Measurements from ENCODE around the gene RABGEF1.
"Not testable (repeated sequence)": the region's sequence is repeated elsewhere in the genome, so short reads cannot be mapped to it uniquely, and the experiment has no call there.

The RABGEF1 gene

DNA sequence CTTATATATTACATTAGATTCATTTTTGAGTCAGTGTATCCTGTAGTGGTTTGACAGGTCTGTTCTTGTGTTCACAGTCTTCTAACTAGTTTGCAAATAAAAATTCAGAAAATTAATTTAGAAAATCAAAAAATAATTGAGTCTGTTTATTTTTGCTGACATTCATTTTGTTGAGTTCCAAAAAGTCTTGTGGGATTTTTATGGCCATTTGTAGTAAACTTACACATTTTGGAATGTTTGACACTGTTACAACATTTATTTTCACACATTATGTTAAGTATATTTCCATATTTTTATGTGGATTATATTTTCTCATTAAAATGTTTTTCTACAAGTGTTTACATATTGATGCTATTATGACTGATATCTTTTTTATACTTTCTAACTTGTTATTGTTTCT lies 16.4 kb downstream of the RABGEF1 start:
- Histone ChIP-seq H3K9me3 (ENCODE audit: insufficient read depth, low read length) (no peaks in the 10 kb centered on the region), H3K27me3 (ENCODE audit: insufficient read depth, insufficient read length) (no peaks in the 10 kb centered on the region), H3K4me1 (ENCODE audit: insufficient read depth, insufficient read length) (no peaks in the 10 kb centered on the region), H3K4me3 (ENCODE audit: insufficient read length, low read depth) (no peak overlapping the region), H3K9ac (ENCODE audit: insufficient read length, low read depth) (no peak overlapping the region), H3K36me3 (ENCODE audit: insufficient read depth, insufficient read length, low read length) (peaks cover 11% of the 10 kb centered on the region)
- no peak for TF ChIP-seq ZNF274 (IDR thresholded peaks at IDR 0.05; ENCODE audit: low read depth, low read length)
- no peak for TF ChIP-seq SUZ12 (IDR thresholded peaks at IDR 0.05; ENCODE audit: extremely low read depth, insufficient read depth, insufficient read length)
- no peak for TF ChIP-seq YY1 (IDR thresholded peaks at IDR 0.05; ENCODE audit: insufficient read depth, insufficient read length)
- no peak for DNase-seq (ENCODE audit: low read depth, low spot score)

GRCh38 chr7:66757939-66758338 lies 17.4 kb downstream of the RABGEF1 start:
- Histone ChIP-seq H3K4me1 (ENCODE audit: insufficient read depth, insufficient read length) (no peaks in the 10 kb centered on the region), H3K4me3 (ENCODE audit: insufficient read length, low read depth) (no peak overlapping the region), H3K9ac (ENCODE audit: insufficient read length, low read depth) (no peak overlapping the region), H3K27me3 (ENCODE audit: insufficient read depth, insufficient read length) (no peaks in the 10 kb centered on the region), H3K9me3 (ENCODE audit: insufficient read depth, low read length) (peaks cover under 1% of the 10 kb centered on the region; the same call in 1 of the 2 replicates), H3K36me3 (ENCODE audit: insufficient read depth, insufficient read length, low read length) (peaks cover 11% of the 10 kb centered on the region)
- TF ChIP-seq SUZ12 (IDR thresholded peaks at IDR 0.05; ENCODE audit: extremely low read depth, insufficient read depth, insufficient read length) = no peak
- TF ChIP-seq YY1 (IDR thresholded peaks at IDR 0.05; ENCODE audit: insufficient read depth, insufficient read length) = no peak
- no peak for TF ChIP-seq ZNF274 (IDR thresholded peaks at IDR 0.05; ENCODE audit: low read depth, low read length)
- DNase-seq (ENCODE audit: low read depth, low spot score) = no peak

- Histone ChIP-seq H3K9me3 (ENCODE audit: insufficient read depth, low read length) (peaks cover 9% of the 10 kb centered on the region), H3K4me1 (ENCODE audit: insufficient read depth, insufficient read length) (no peaks in the 10 kb centered on the region), H3K4me3 (ENCODE audit: insufficient read length, low read depth) (no peak overlapping the region), H3K27me3 (ENCODE audit: insufficient read depth, insufficient read length) (no peaks in the 10 kb centered on the region), H3K9ac (ENCODE audit: insufficient read length, low read depth) (no peak overlapping the region), H3K36me3 (ENCODE audit: insufficient read depth, insufficient read length, low read length) (peaks cover 11% of the 10 kb centered on the region)
- DNase-seq (ENCODE audit: low read depth, low spot score) = no peak
- TF ChIP-seq SUZ12 (IDR thresholded peaks at IDR 0.05; ENCODE audit: extremely low read depth, insufficient read depth, insufficient read length) (no peak), YY1 (IDR thresholded peaks at IDR 0.05; ENCODE audit: insufficient read depth, insufficient read length) (no peak), ZNF274 (IDR thresholded peaks at IDR 0.05; ENCODE audit: low read depth, low read length) (no peak)
These were observed 18.6 kb downstream of the RABGEF1 start for GRCh38 chr7:66758950-66759628.

DNA sequence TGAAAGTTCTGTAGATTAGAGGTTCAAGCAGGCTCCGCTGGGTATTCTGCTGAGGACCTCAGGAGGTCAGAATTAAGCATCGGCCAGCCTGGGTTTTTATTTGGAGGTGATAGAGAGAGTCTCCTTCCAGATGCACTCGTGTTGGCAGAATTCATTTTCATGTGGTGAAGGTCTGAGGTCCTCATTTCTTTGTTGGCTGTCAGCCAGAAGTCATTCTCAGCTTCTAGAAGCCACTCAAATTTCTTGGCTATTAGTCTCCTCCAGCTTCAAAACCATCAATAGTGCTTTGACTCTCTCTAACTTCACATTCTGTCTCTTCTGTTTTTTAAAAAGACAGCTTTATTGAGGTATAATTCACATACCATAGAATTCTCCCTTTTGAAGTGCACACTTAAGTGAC lies 22.6 kb downstream of the RABGEF1 start:
- not testable (repeated sequence) for H3K27me3 ChIP-seq (ENCODE audit: insufficient read depth, insufficient read length); H3K9ac ChIP-seq (ENCODE audit: insufficient read length, low read depth); H3K4me3 ChIP-seq (ENCODE audit: insufficient read length, low read depth); H3K9me3 ChIP-seq (ENCODE audit: insufficient read depth, low read length); H3K4me1 ChIP-seq (ENCODE audit: insufficient read depth, insufficient read length); DNase-seq (ENCODE audit: low read depth, low spot score)
- H3K36me3 ChIP-seq (ENCODE audit: insufficient read depth, insufficient read length, low read length) = peaks cover 11% of the 10 kb centered on the region

GRCh38 chr7:66763633-66764355 lies 23.3 kb downstream of the RABGEF1 start:
- not testable (repeated sequence) for H3K9me3 ChIP-seq (ENCODE audit: insufficient read depth, low read length); DNase-seq (ENCODE audit: low read depth, low spot score); H3K9ac ChIP-seq (ENCODE audit: insufficient read length, low read depth)

GRCh38 chr7:66764905-66765304 lies 24.4 kb downstream of the RABGEF1 start:
- not testable (repeated sequence) for DNase-seq (ENCODE audit: low read depth, low spot score); H3K36me3 ChIP-seq (ENCODE audit: insufficient read depth, insufficient read length, low read length); H3K4me3 ChIP-seq (ENCODE audit: insufficient read length, low read depth); H3K4me1 ChIP-seq (ENCODE audit: insufficient read depth, insufficient read length); H3K9ac ChIP-seq (ENCODE audit: insufficient read length, low read depth); H3K9me3 ChIP-seq (ENCODE audit: insufficient read depth, low read length); H3K27me3 ChIP-seq (ENCODE audit: insufficient read depth, insufficient read length)

More at GRCh38 chr7:66763633-66764355, 23.3 kb downstream of the RABGEF1 start:
- H3K27me3 ChIP-seq (ENCODE audit: insufficient read depth, insufficient read length); H3K4me3 ChIP-seq (ENCODE audit: insufficient read length, low read depth); H3K4me1 ChIP-seq (ENCODE audit: insufficient read depth, insufficient read length): not testable (repeated sequence)
- H3K36me3 ChIP-seq (ENCODE audit: insufficient read depth, insufficient read length, low read length) = peaks cover 11% of the 10 kb centered on the region

- not testable (repeated sequence) for H3K9me3 ChIP-seq (ENCODE audit: insufficient read depth, low read length)
These were observed 24.9 kb downstream of the RABGEF1 start for GRCh38 chr7:66765322-66766025.

More at GRCh38 chr7:66765322-66766025, 24.9 kb downstream of the RABGEF1 start:
- not testable (repeated sequence) for DNase-seq (ENCODE audit: low read depth, low spot score); H3K9ac ChIP-seq (ENCODE audit: insufficient read length, low read depth); H3K4me3 ChIP-seq (ENCODE audit: insufficient read length, low read depth); H3K4me1 ChIP-seq (ENCODE audit: insufficient read depth, insufficient read length); H3K27me3 ChIP-seq (ENCODE audit: insufficient read depth, insufficient read length)
- peaks cover 12% of the 10 kb centered on the region for H3K36me3 ChIP-seq (ENCODE audit: insufficient read depth, insufficient read length, low read length)
